OCI-LY7 (cell line): Measurements from ENCODE around the gene UBP1. TPM values are rescaled to one million over a fixed set of nuclear protein-coding genes. Genes with fewer than 3 reads are reported as not detected.

Source experiments
- BruUV-seq: library from RNA; stranded (reverse); fragments of 400-500 nt; replicated peaks from 2 replicates; lab custom pipeline; 2021; lab: Mats Ljungman, UMichigan
- CTCF ChIA-PET: fragments of 300-600 bp; sonication (Branson Sonifier 250); formaldehyde crosslinking; loops from one replicate; lab custom pipeline; 2022; ENCODE audit warnings: antibody characterized with exemption; ENCODE audit not compliant: unreplicated experiment; lab: Charles Lee
- POLR2A ChIA-PET: fragments of 300-600 bp; sonication (Branson Sonifier 250); formaldehyde crosslinking; loops from one replicate; lab custom pipeline; 2022; ENCODE audit warnings: antibody characterized with exemption; lab: Charles Lee
- DNase-seq: peaks from one replicate; pipeline ENCODE4 v3.0.0-alpha.2; 2015; ENCODE audit warnings: low spot score
- H2AFZ ChIP-seq: fragments of 200-600 bp; sonication (generic), shearing (Covaris generic); 2 replicates; pipeline ENCODE4 v1.6.1; 2014; ENCODE audit warnings: mild to moderate bottlenecking, antibody characterized with exemption, low read length, moderate library complexity
- H3K27ac ChIP-seq: fragments of 200-600 bp; sonication (generic); 2 replicates; pipeline ENCODE4 v1.5.1; 2014; ENCODE audit warnings: mixed run types, low read depth, mild to moderate bottlenecking, moderate library complexity, low read length, inconsistent platforms; ENCODE audit not compliant: poor library complexity, severe bottlenecking
- H3K36me3 ChIP-seq: fragments of 200-600 bp; sonication (generic); 2 replicates; pipeline ENCODE4 v1.6.1; 2014; ENCODE audit warnings: mild to moderate bottlenecking, antibody characterized with exemption, low read length, moderate library complexity, mixed read lengths; ENCODE audit not compliant: insufficient read depth
- H3K4me1 ChIP-seq: fragments of 200-600 bp; sonication (generic); 2 replicates; pipeline ENCODE4 v1.5.1; 2014; ENCODE audit warnings: mild to moderate bottlenecking, low read length; ENCODE audit not compliant: insufficient read depth, poor library complexity, severe bottlenecking
- H3K4me2 ChIP-seq: fragments of 200-600 bp; sonication (generic); 2 replicates; pipeline ENCODE4 v1.6.1; 2014; ENCODE audit warnings: mild to moderate bottlenecking, low read length
- H3K4me3 ChIP-seq: fragments of 200-600 bp; sonication (generic); 2 replicates; pipeline ENCODE4 v1.5.1; 2014; ENCODE audit warnings: mild to moderate bottlenecking, low read depth, low read length; ENCODE audit not compliant: poor library complexity, severe bottlenecking
- H3K79me2 ChIP-seq: fragments of 200-600 bp; sonication (generic); 2 replicates; pipeline ENCODE4 v1.6.1; 2016; ENCODE audit warnings: low read depth, mild to moderate bottlenecking, low read length, moderate library complexity, mixed read lengths; ENCODE audit not compliant: insufficient read depth
- H3K9me2 ChIP-seq: fragments of 200-600 bp; sonication (generic); 2 replicates; pipeline ENCODE4 v1.6.1; 2016; ENCODE audit warnings: mild to moderate bottlenecking, low read length, mixed read lengths; ENCODE audit not compliant: insufficient read depth
- H3K9me3 ChIP-seq: fragments of 200-600 bp; sonication (generic); 2 replicates; pipeline ENCODE4 v1.6.1; 2014; ENCODE audit warnings: mild to moderate bottlenecking, mixed run types, low read length, mixed read lengths
- H4K20me1 ChIP-seq: fragments of 200-600 bp; sonication (generic); 2 replicates; pipeline ENCODE4 v1.6.1; 2014; ENCODE audit warnings: mild to moderate bottlenecking, antibody characterized with exemption, low read length, moderate library complexity, mixed read lengths; ENCODE audit not compliant: insufficient read depth
- EZH2phosphoT487 ChIP-seq: fragments of 200-600 bp; sonication (generic); IDR thresholded peaks from 2 replicates; pipeline ENCODE4 v1.6.1; 2018; ENCODE audit warnings: low read depth, borderline replicate concordance, mild to moderate bottlenecking, mixed run types, antibody characterized with exemption, low read length, moderate library complexity, mixed read lengths
- intact Hi-C: fragments of 100-400 bp; cut with micrococcal nuclease; formaldehyde crosslinking; loops from one replicate; pipeline ENCODE4 v1.10.0; 2022; ENCODE audit not compliant: unreplicated experiment
- total RNA-seq, 2 experiments: library from RNA; depleted of rRNA in 1 of 2; stranded (reverse); fragments of >200 nt in 1 of 2; shearing (Covaris generic) in 1 of 2; gene quantifications; 2 replicates each; pipeline ENCODE4 v1.2.3, GENCODE V29; 2014 to 2022
- TF ChIP-seq, protein P1 (sequence below): fragments of 200-600 bp; sonication (generic); conservative IDR thresholded peaks from 2 replicates; pipeline ENCODE4 v1.5.1; 2014; ENCODE audit warnings: mild to moderate bottlenecking, antibody characterized with exemption, low read length, moderate library complexity, mixed read lengths

The UBP1 gene
- total RNA-seq, 2 experiments from 2014 or later: 73.0 to 83.8 TPM

DNA sequence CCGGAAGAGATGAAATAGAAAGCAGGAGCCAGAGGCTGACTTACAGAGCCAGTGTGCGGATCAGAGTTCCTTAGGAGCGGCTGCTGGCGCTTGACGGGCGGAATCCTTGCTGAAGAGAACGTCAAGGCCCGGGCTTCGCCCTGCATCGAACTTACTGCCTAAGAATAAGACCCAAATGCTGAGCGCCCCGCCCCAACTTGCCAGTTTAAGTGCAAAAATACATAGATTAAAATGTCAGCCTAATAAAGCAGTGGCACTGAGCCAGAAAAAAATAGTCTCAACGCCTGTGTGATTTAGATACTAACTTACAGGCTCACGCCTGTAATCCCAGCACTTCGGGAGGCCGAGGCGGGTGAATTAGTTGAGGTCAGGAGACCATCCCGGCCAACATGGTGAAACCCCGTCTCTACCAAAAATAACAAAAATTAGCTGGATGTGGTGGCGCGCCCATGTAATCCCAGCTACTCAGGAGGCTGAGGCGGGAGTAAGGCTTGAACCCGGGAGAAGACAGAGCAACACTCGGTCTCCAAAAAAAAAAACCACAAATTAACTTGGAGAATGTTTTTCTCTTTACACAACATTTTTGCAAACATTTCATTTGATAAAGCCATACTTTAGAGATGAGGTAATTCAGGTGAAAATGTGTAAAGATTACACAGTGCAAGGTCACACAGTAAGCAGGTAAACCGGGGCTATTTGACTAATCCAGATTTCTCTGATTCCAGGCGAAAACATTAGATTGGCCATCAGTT lies 1.2 kb upstream of the UBP1 start:
- no peak for TF ChIP-seq EZH2phosphoT487
- TF ChIP-seq, protein P1, sequence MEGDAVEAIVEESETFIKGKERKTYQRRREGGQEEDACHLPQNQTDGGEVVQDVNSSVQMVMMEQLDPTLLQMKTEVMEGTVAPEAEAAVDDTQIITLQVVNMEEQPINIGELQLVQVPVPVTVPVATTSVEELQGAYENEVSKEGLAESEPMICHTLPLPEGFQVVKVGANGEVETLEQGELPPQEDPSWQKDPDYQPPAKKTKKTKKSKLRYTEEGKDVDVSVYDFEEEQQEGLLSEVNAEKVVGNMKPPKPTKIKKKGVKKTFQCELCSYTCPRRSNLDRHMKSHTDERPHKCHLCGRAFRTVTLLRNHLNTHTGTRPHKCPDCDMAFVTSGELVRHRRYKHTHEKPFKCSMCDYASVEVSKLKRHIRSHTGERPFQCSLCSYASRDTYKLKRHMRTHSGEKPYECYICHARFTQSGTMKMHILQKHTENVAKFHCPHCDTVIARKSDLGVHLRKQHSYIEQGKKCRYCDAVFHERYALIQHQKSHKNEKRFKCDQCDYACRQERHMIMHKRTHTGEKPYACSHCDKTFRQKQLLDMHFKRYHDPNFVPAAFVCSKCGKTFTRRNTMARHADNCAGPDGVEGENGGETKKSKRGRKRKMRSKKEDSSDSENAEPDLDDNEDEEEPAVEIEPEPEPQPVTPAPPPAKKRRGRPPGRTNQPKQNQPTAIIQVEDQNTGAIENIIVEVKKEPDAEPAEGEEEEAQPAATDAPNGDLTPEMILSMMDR: no peak

DNA sequence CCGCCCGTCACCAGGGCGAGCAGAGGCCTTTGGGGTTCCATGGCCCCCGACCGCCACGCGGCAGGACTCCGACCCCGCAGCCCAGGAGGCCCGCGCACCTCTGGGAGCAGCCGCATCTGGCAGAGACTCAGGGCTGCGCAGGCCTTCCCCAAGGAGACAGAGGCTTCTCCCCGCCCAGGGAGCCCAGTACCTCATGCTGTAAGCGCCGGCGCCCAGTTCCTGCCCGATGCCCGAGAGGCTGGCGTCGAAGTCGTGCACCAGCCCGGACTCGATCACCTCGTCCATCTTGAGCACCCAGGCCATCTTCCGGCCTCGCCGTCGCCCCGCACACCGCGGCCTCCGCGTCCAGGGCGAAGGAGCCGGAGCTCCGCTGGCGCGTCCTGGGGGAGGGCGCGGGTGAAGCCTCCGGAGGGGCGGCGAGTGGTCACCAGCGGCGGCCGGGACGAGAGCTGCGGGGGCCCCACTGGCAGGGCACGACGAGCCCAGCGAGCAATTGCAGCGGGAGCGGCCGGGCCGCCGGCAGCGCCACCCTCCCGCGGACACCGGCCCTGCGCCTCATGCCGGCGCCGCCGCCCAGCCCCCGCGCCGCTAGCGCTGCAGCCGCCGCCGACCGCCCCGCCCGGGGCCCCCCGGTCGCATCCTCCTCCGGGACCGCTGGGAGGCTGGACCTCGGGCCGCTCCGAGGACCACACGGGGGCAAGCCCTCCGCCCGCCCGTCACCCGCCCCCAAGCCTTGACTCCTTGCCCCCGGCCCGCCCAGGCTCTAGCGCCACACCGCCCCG lies 468 bp downstream of the UBP1 start:
- H3K27ac ChIP-seq: peak overlapping the region; percentile 96
- peak overlapping the region; percentile 99 for H3K4me2 ChIP-seq
- intact Hi-C loops: loop anchor here (1.0 to 2.0 kb wide), 4 partner anchors 219 to 359 kb away; partner anchors contain the start of gene PDCD6IP
- peak overlapping the region; percentile 90 for H3K4me3 ChIP-seq
- no peaks in the 10 kb centered on the region for H3K9me3 ChIP-seq
- no peaks in the 10 kb centered on the region for H3K9me2 ChIP-seq
- ChIA-PET CTCF (no interaction called here), POLR2A (interaction anchor here (1.0 to 3.2 kb wide), 8 partner anchors 10 to 728 kb away, joined by 3 to 22 read pairs (median 4); no protein-coding TSS in a partner anchor)
- H3K4me1 ChIP-seq: peaks cover 39% of the 10 kb centered on the region
- no peak overlapping the region for H2AFZ ChIP-seq
- H3K36me3 ChIP-seq: no peaks in the 10 kb centered on the region
- peaks cover 57% of the 10 kb centered on the region for H3K79me2 ChIP-seq
- peaks cover 42% of the 10 kb centered on the region for H4K20me1 ChIP-seq
- no peak for TF ChIP-seq EZH2phosphoT487
- TF ChIP-seq, protein P1: 0 out of 2 replicates have a peak, but pooled peaks have one; percentile 19
- peak; percentile 63 for DNase-seq
- no TSS peak for BruUV-seq

More for the DNA sequence above, 1.2 kb upstream of the UBP1 start:
- ChIA-PET POLR2A (interaction anchor here (0.5 to 1.6 kb wide), 14 partner anchors 11 to 756 kb away, joined by 3 to 12 read pairs (median 3); partner anchors contain the start of gene PDCD6IP), CTCF (no interaction called here)
- Histone ChIP-seq H3K9me3 (no peaks in the 10 kb centered on the region), H3K36me3 (no peaks in the 10 kb centered on the region), H3K4me2 (peak overlapping the region; percentile 74), H3K4me3 (peak overlapping the region; percentile 90), H2AFZ (peak overlapping the region; percentile 90), H3K79me2 (peaks cover 40% of the 10 kb centered on the region), H3K9me2 (no peaks in the 10 kb centered on the region), H3K4me1 (peaks cover 26% of the 10 kb centered on the region), H4K20me1 (peaks cover 29% of the 10 kb centered on the region; the same call in 1 of the 2 replicates), H3K27ac (peak overlapping the region; percentile 96)
- no peak for DNase-seq
- intact Hi-C loops: loop anchor here (2.0 kb wide), 2 partner anchors 217 to 275 kb away; no protein-coding TSS in a partner anchor
- TSS peak; percentile 98 for BruUV-seq
